ELF-1 (cell line): ENCODE measurements around the gene LDB1.
A peak's percentile ranks its signal among the peaks of the same experiment; 100 is the strongest.

ENCODE experiments used
- DNase-seq: peaks from one replicate; pipeline ENCODE4 v3.0.0-alpha.2; 2016; ENCODE audit warnings: low read depth, low spot score

Gene LDB1

GRCh38 chr10:102135956-102136526, 15.9 kb upstream of the LDB1 start:
- DNase-seq = no peak

GRCh38 chr10:102134416-102134815, 14.2 kb upstream of the LDB1 start:
- DNase-seq = no peak

- DNase-seq = peak; percentile 67
Measured at GRCh38 chr10:102133373-102134195, 13.4 kb upstream of the LDB1 start.

- DNase-seq = peak; percentile 99
Measured at GRCh38 chr10:102132563-102133372, 12.6 kb upstream of the LDB1 start, which contains the start of gene PPRC1. Gene PPRC1 (plus strand): TSS chr10:102133040. CDS start chr10:102133069, 29 bp downstream.

- DNase-seq = no peak
Measured at GRCh38 chr10:102132193-102132562, 12.0 kb upstream of the LDB1 start.

- DNase-seq = no peak
Measured at GRCh38 chr10:102131286-102132170, 11.4 kb upstream of the LDB1 start.

GRCh38 chr10:102123223-102123622, 3.1 kb upstream of the LDB1 start:
- no peak for DNase-seq

- DNase-seq = peak; percentile 77
Measured at GRCh38 chr10:102122450-102122849, 2.3 kb upstream of the LDB1 start.

GRCh38 chr10:102121739-102122372, 1.7 kb upstream of the LDB1 start:
- DNase-seq = peak; percentile 62

GRCh38 chr10:102120991-102121738, 997 bp upstream of the LDB1 start:
- peak; percentile 98 for DNase-seq

GRCh38 chr10:102119417-102120141, 589 bp downstream of the LDB1 start:
- DNase-seq = peak; percentile 72

GRCh38 chr10:102118867-102119266, 1.3 kb downstream of the LDB1 start:
- DNase-seq = peak; percentile 51

GRCh38 chr10:102117391-102118159, 2.6 kb downstream of the LDB1 start:
- peak; percentile 75 for DNase-seq

- no peak for DNase-seq
Measured at GRCh38 chr10:102116656-102117055, 3.5 kb downstream of the LDB1 start.

GRCh38 chr10:102115775-102116174, 4.4 kb downstream of the LDB1 start:
- DNase-seq = no peak

- peak; percentile 94 for DNase-seq
Measured at GRCh38 chr10:102114861-102115618, 5.1 kb downstream of the LDB1 start.

- DNase-seq = peak; percentile 36
Measured at GRCh38 chr10:102113956-102114857, 6.0 kb downstream of the LDB1 start.
